Measurements from ENCODE around the gene DCANP1.

Gene DCANP1

DNA sequence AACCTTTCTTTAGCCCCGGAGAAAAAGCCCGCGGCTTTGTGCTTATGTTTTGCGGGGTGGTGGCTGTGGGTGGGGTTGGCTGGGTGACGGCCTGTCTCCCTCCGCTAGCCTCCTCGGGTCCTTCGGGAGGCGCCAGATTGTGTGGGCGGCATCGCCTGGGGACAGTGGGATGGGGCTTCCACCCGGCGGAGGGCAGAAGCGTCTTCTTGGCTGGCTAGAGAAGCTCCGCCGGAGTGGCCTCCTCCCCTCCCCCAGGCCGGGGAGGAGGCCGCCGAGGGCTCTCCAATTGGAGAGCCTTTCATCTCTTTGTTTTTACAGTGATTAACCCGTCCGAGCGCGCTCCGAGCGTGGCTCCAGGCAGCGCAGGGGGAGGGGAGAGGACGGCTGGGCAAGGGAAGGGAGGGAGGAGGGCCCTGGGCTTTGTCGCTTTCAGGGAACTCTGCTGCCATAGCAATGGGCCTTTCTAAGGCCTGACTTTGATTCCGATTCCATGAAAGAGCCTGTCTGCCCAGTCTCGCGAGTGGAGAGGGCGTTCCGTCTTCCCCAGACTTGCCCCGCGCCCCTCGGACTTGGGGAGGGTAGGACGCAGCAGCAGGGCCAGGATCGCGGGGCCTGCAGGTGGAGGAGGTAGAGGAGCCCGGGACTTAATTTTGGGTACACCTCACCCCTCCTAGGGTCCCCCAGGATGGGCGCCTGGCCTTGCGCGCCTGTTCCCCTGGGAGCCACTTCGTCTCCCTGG is 41.7 kb upstream of the DCANP1 start:
- Histone ChIP-seq H3K4me3 (ENCODE audit: low read length in 2 of 2) (peak overlapping the region; percentile 39 to 56), H3K9ac (ENCODE audit: low read depth in 1 of 2, low read length in 2 of 2) (no peak overlapping the region), H3K9me3 (ENCODE audit: control insufficient read depth in 2 of 2, low read length in 2 of 2) (no peaks in the 10 kb centered on the region), H3K36me3 (ENCODE audit: control insufficient read depth in 2 of 2, insufficient read depth in 2 of 2, low read length in 2 of 2) (no peaks in the 10 kb centered on the region), H3K27ac (ENCODE audit: low read depth in 2 of 2, low read length in 2 of 2) (no peak overlapping the region), H3K4me1 (ENCODE audit: control insufficient read depth in 2 of 2, insufficient read depth in 2 of 2, low read length in 2 of 2) (peaks cover 0 to 2% of the 10 kb centered on the region in 2 donors), H3K27me3 (ENCODE audit: control insufficient read depth in 2 of 2, insufficient read depth in 2 of 2, low read length in 2 of 2) (peaks cover 57 to 66% of the 10 kb centered on the region in 2 donors)

DNA sequence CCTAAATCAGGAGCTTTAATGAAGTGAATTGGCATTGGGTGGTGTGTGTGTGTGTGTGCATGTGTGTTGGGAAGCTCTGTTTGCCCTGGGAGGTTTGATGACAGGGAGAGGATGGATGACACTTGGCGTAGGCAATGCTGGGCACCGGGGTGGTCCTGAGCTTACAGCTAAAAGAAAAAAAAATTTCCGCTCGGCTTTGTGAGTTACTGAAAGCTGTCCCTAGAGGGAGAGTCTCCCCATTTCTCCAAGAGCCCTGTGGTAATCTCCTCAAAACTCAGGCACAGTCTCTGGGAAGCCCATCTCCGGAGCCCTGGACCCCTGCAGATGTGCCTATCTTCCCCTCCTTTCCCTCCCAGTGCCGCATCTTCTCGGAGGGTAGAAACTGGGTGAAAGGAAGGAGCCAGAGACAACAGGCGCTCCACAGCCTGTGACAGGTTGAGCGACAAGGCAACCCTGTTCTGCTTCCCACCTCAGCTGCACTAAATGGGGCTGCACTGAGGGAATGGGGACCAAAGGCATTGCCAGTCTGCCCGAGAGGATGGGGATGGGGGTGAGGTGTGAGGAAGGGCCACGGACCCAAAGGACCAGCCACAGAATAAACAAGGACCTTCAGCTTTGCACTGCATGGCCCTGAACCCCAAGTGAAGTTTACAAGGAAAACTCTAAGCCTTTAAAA is 40.8 kb upstream of the DCANP1 start:
- Histone ChIP-seq H3K4me3 (ENCODE audit: low read length in 2 of 2) (peak overlapping the region in 1 of 2 donors; percentile 56), H3K9me3 (ENCODE audit: control insufficient read depth in 2 of 2, low read length in 2 of 2) (no peaks in the 10 kb centered on the region), H3K27me3 (ENCODE audit: control insufficient read depth in 2 of 2, insufficient read depth in 2 of 2, low read length in 2 of 2) (peaks cover 55 to 60% of the 10 kb centered on the region in 2 donors), H3K36me3 (ENCODE audit: control insufficient read depth in 2 of 2, insufficient read depth in 2 of 2, low read length in 2 of 2) (no peaks in the 10 kb centered on the region), H3K4me1 (ENCODE audit: control insufficient read depth in 2 of 2, insufficient read depth in 2 of 2, low read length in 2 of 2) (peaks cover 0 to 2% of the 10 kb centered on the region in 2 donors), H3K9ac (ENCODE audit: low read depth in 1 of 2, low read length in 2 of 2) (no peak overlapping the region), H3K27ac (ENCODE audit: low read depth in 2 of 2, low read length in 2 of 2) (no peak overlapping the region)

DNA sequence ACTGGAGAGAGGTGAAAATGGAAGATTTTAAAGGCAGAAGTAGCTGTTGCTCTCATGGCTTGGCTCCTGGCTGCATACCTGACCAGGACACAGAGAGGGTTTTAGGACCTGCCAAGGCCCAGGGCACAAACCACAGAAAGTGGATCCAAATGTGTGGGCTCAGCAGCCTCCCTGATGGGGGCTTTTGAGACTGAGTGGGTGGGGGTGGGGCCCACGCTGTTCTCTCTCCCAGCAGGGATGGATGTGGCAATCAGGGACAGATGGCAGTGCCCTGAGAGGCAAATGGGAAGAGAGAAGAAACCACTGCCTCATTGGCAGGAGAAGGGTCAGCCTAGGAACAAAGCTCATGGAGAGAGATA is 39.9 kb upstream of the DCANP1 start:
- no peak overlapping the region for H3K27ac ChIP-seq (ENCODE audit: low read depth in 2 of 2, low read length in 2 of 2)
- no peaks in the 10 kb centered on the region for H3K9me3 ChIP-seq (ENCODE audit: control insufficient read depth in 2 of 2, low read length in 2 of 2)
- H3K27me3 ChIP-seq (ENCODE audit: control insufficient read depth in 2 of 2, insufficient read depth in 2 of 2, low read length in 2 of 2) = peaks cover 45 to 53% of the 10 kb centered on the region in 2 donors
- H3K36me3 ChIP-seq (ENCODE audit: control insufficient read depth in 2 of 2, insufficient read depth in 2 of 2, low read length in 2 of 2) = no peaks in the 10 kb centered on the region
- H3K4me1 ChIP-seq (ENCODE audit: control insufficient read depth in 2 of 2, insufficient read depth in 2 of 2, low read length in 2 of 2) = peaks cover 0 to 2% of the 10 kb centered on the region in 2 donors
- H3K9ac ChIP-seq (ENCODE audit: low read depth in 1 of 2, low read length in 2 of 2) = no peak overlapping the region
- H3K4me3 ChIP-seq (ENCODE audit: low read length in 2 of 2) = no peak overlapping the region

DNA sequence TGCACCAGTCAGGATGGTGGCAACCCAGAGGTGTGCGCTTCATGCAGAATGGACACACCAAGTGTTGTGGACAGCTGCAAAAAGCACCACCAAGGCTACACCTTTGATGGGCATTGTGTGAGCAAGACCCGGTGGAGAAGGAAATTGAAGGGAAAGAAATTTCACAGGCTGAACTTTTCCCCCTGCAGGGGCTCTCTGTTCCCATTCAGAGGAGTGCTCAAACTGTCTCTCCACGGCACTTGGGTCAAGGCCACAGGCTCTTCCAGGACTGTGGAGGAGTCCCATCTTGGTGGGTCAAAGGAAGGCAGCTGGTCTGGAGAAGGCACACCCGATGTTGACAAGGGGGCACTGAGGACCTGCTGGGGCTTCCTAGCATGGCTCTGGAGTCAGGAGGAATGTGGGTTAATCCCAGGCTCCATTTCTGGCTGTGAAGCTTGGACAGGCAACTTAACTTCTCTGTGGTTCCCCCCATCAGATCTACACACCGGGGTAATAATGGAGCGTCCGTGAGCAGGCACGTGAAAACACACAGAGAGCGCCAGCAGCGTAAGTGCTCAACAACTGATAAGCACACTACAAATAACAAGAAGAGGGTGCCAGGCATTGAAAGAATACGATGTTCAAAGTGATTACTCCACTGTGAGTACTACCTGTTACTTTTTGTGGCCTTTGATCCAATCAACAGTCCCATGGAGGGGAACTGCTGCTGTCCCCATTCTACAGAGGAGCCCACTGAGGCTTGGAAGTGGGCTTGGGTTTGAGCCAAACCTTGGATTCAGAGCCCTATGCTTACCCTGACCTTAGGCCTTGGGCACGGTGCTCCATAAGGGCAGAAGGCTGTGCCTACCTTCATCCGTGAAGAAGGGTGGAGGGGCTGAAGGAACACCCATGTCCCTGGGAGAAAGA is 39.2 kb upstream of the DCANP1 start:
- no peaks in the 10 kb centered on the region for H3K36me3 ChIP-seq (ENCODE audit: control insufficient read depth in 2 of 2, insufficient read depth in 2 of 2, low read length in 2 of 2)
- no peaks in the 10 kb centered on the region for H3K9me3 ChIP-seq (ENCODE audit: control insufficient read depth in 2 of 2, low read length in 2 of 2)
- H3K4me3 ChIP-seq (ENCODE audit: low read length in 2 of 2) = no peak overlapping the region
- no peak overlapping the region for H3K27ac ChIP-seq (ENCODE audit: low read depth in 2 of 2, low read length in 2 of 2)
- H3K4me1 ChIP-seq (ENCODE audit: control insufficient read depth in 2 of 2, insufficient read depth in 2 of 2, low read length in 2 of 2) = peaks cover 0 to 2% of the 10 kb centered on the region in 2 donors
- peaks cover 42 to 47% of the 10 kb centered on the region in 2 donors for H3K27me3 ChIP-seq (ENCODE audit: control insufficient read depth in 2 of 2, insufficient read depth in 2 of 2, low read length in 2 of 2)
- no peak overlapping the region for H3K9ac ChIP-seq (ENCODE audit: low read depth in 1 of 2, low read length in 2 of 2)

DNA sequence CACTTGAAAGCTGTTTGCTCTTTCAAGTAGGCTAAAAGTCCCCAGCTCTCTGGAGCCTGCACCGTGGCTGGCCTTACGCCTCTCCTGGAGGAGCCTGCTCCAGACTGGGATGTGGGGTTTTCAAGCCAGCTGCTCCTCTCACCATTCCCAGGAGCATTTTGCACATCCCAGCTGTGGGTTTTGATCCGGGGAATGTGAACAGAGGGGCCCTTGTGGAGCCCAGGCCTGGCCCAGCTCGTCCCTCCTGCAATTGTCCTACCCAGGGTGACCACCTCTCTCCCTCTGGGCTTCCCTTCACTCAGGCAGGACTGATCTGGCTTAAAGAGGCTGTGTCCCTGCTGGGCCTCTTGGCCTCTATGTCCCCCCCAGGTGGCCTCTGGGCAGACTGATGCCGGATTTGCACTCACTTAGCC is 37.5 kb upstream of the DCANP1 start:
- Histone ChIP-seq H3K9ac (ENCODE audit: low read depth in 1 of 2, low read length in 2 of 2) (no peak overlapping the region), H3K4me1 (ENCODE audit: control insufficient read depth in 2 of 2, insufficient read depth in 2 of 2, low read length in 2 of 2) (peaks cover 0 to 2% of the 10 kb centered on the region in 2 donors), H3K9me3 (ENCODE audit: control insufficient read depth in 2 of 2, low read length in 2 of 2) (no peaks in the 10 kb centered on the region), H3K36me3 (ENCODE audit: control insufficient read depth in 2 of 2, insufficient read depth in 2 of 2, low read length in 2 of 2) (no peaks in the 10 kb centered on the region), H3K27me3 (ENCODE audit: control insufficient read depth in 2 of 2, insufficient read depth in 2 of 2, low read length in 2 of 2) (peaks cover 29 to 31% of the 10 kb centered on the region in 2 donors), H3K4me3 (ENCODE audit: low read length in 2 of 2) (no peak overlapping the region), H3K27ac (ENCODE audit: low read depth in 2 of 2, low read length in 2 of 2) (no peak overlapping the region)

DNA sequence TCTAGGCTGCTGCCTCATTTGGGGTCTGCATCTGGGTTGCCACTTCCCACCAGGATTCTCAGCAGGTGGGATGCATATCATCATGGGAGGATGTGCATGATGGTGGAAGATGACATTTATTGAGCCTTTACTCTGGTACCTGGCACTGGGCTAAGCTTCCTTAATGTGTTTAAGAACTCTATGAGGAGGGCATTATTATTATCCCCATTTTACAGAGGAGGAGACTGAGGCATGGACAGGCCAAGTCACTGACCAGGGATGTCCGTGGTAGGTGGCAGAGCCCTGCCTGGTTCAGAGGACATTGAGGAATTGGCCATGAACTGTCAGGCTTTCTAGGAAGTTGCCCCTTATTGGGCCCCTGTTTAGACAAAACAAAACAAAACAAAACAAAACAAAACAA is 36.1 kb upstream of the DCANP1 start:
- no peaks in the 10 kb centered on the region for H3K9me3 ChIP-seq (ENCODE audit: control insufficient read depth in 2 of 2, low read length in 2 of 2)
- H3K27ac ChIP-seq (ENCODE audit: low read depth in 2 of 2, low read length in 2 of 2) = no peak overlapping the region
- no peaks in the 10 kb centered on the region for H3K36me3 ChIP-seq (ENCODE audit: control insufficient read depth in 2 of 2, insufficient read depth in 2 of 2, low read length in 2 of 2)
- H3K4me3 ChIP-seq (ENCODE audit: low read length in 2 of 2) = no peak overlapping the region
- H3K27me3 ChIP-seq (ENCODE audit: control insufficient read depth in 2 of 2, insufficient read depth in 2 of 2, low read length in 2 of 2) = peaks cover 22 to 25% of the 10 kb centered on the region in 2 donors
- H3K9ac ChIP-seq (ENCODE audit: low read depth in 1 of 2, low read length in 2 of 2) = no peak overlapping the region
- H3K4me1 ChIP-seq (ENCODE audit: control insufficient read depth in 2 of 2, insufficient read depth in 2 of 2, low read length in 2 of 2) = no peaks in the 10 kb centered on the region

DNA sequence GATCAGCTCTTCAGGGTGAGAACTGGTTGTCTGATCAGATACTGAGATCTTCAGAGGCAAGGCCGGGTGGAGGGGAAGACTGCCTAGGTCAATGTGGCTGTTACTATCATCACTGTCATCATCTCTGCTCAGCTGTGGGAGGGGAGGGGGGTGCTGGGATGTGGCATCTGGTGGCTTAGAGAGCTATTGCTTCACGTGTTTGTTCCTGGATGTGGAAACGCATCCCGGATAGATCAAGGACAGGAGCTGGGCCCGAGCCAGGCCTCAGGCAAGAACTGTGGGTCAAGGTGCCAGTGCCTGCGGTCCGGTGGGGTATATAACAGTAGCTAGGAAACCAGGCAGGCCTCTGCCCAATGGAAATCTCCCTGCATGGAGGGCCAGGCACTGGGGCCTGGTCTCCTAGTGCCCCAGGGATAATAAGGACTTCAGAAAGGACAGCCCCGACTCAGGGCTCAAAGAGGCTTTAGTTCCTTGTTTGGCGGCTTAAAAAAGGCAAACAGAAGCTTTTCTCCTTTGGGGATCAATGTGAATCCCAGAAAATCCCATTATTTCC is 35.3 kb upstream of the DCANP1 start:
- Histone ChIP-seq H3K4me1 (ENCODE audit: control insufficient read depth in 2 of 2, insufficient read depth in 2 of 2, low read length in 2 of 2) (no peaks in the 10 kb centered on the region), H3K9me3 (ENCODE audit: control insufficient read depth in 2 of 2, low read length in 2 of 2) (no peaks in the 10 kb centered on the region)

DNA sequence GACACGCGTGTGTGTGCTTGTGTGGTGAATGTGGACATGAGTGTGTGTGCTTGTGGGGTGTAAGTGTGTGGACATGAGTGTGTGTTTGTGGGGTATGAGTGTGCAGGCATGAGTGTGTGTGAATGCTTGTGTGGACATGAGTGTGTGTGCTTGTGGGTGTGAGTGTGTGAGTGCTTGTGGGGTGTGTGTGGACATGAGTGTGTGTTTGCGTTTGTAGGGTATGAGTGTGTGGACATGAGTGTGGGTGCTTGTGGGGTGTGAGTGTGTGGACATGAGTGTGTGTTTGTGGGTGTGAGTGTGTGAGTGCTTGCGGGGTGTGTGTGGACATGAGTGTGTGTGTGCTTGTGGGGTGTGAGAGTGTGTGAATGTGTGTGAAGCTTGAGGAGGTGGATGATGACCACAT is 34.8 kb upstream of the DCANP1 start:
- Histone ChIP-seq H3K9me3 (ENCODE audit: control insufficient read depth in 2 of 2, low read length in 2 of 2) (no peaks in the 10 kb centered on the region), H3K4me1 (ENCODE audit: control insufficient read depth in 2 of 2, insufficient read depth in 2 of 2, low read length in 2 of 2) (no peaks in the 10 kb centered on the region), H3K27me3 (ENCODE audit: control insufficient read depth in 2 of 2, insufficient read depth in 2 of 2, low read length in 2 of 2) (peaks cover 14 to 16% of the 10 kb centered on the region in 2 donors), H3K36me3 (ENCODE audit: control insufficient read depth in 2 of 2, insufficient read depth in 2 of 2, low read length in 2 of 2) (no peaks in the 10 kb centered on the region), H3K27ac (ENCODE audit: low read depth in 2 of 2, low read length in 2 of 2) (no peak overlapping the region), H3K4me3 (ENCODE audit: low read length in 2 of 2) (no peak overlapping the region), H3K9ac (ENCODE audit: low read depth in 1 of 2, low read length in 2 of 2) (no peak overlapping the region)

More for the DNA sequence above, 35.3 kb upstream of the DCANP1 start:
- no peak overlapping the region for H3K27ac ChIP-seq (ENCODE audit: low read depth in 2 of 2, low read length in 2 of 2)
- no peak overlapping the region for H3K9ac ChIP-seq (ENCODE audit: low read depth in 1 of 2, low read length in 2 of 2)
- no peaks in the 10 kb centered on the region for H3K36me3 ChIP-seq (ENCODE audit: control insufficient read depth in 2 of 2, insufficient read depth in 2 of 2, low read length in 2 of 2)
- H3K4me3 ChIP-seq (ENCODE audit: low read length in 2 of 2) = no peak overlapping the region
- peaks cover 20% of the 10 kb centered on the region in 2 donors for H3K27me3 ChIP-seq (ENCODE audit: control insufficient read depth in 2 of 2, insufficient read depth in 2 of 2, low read length in 2 of 2)

DNA sequence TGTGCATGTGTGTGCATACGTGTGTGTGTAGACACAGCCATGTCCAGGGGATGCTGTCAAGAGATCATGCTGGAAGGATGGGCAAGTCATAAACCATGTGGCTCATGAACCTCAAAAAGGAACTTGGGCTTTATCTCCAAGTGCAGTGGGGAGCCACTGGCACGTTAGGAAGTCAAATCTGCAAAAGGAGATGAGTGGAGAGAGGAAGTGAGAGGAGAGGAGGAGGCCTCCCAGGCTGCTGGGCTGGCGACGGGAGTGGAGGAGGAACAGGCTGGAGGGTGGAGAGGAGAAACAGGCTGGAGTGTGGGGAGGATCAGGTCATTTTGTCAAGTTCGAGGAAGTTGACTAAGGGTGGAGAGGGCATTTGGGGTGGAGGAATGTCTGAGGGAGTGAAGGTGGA is 34.2 kb upstream of the DCANP1 start:
- Histone ChIP-seq H3K27ac (ENCODE audit: low read depth in 2 of 2, low read length in 2 of 2) (no peak overlapping the region), H3K9me3 (ENCODE audit: control insufficient read depth in 2 of 2, low read length in 2 of 2) (no peaks in the 10 kb centered on the region), H3K27me3 (ENCODE audit: control insufficient read depth in 2 of 2, insufficient read depth in 2 of 2, low read length in 2 of 2) (peaks cover 11 to 13% of the 10 kb centered on the region in 2 donors), H3K4me1 (ENCODE audit: control insufficient read depth in 2 of 2, insufficient read depth in 2 of 2, low read length in 2 of 2) (no peaks in the 10 kb centered on the region), H3K9ac (ENCODE audit: low read depth in 1 of 2, low read length in 2 of 2) (no peak overlapping the region), H3K36me3 (ENCODE audit: control insufficient read depth in 2 of 2, insufficient read depth in 2 of 2, low read length in 2 of 2) (no peaks in the 10 kb centered on the region), H3K4me3 (ENCODE audit: low read length in 2 of 2) (no peak overlapping the region)

Data from mucosa of rectum (tissue), 2 donors.